ENCODE data around the gene GRB14.
A peak's percentile ranks its signal among the peaks of the same experiment; 100 is the strongest.

DNA sequence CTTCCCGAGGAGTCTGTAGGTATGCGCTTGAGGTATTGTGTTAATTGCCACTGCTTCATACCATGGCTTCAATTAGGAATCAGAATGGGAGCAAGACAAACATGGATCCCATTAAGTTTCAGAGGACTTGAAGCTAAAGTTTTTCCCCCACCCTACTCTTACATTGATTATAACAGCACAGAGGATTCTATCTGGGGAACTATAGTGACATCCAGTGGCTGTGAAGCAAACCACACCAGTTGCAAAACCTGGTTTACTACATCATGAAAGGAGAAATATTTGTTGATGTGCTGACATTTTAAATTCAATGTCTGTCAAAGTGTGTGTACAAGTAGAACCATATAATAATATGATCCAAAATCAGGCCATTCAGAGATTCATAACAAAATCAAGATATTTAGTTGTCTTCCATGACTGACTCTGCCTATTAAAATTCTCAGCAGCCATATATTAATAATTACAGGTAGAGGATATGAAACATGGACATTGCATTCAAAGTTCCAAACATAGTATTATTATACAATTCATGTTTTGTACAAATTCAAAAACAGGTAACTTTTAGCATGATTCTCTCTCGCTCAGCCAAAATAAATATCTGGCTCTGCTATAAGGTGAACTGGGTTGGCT, 82.9 kb downstream of the GRB14 start:
- no peak for TF ChIP-seq EZH2 (IDR thresholded peaks at IDR 0.05; ENCODE audit: insufficient read depth, low read length)
- TF ChIP-seq, protein P1, sequence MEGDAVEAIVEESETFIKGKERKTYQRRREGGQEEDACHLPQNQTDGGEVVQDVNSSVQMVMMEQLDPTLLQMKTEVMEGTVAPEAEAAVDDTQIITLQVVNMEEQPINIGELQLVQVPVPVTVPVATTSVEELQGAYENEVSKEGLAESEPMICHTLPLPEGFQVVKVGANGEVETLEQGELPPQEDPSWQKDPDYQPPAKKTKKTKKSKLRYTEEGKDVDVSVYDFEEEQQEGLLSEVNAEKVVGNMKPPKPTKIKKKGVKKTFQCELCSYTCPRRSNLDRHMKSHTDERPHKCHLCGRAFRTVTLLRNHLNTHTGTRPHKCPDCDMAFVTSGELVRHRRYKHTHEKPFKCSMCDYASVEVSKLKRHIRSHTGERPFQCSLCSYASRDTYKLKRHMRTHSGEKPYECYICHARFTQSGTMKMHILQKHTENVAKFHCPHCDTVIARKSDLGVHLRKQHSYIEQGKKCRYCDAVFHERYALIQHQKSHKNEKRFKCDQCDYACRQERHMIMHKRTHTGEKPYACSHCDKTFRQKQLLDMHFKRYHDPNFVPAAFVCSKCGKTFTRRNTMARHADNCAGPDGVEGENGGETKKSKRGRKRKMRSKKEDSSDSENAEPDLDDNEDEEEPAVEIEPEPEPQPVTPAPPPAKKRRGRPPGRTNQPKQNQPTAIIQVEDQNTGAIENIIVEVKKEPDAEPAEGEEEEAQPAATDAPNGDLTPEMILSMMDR (IDR thresholded peaks at IDR 0.05; ENCODE audit: insufficient read depth, low read depth, low read length) = peak; percentile 84
